ENCODE results near the gene GAB1.
"Not testable (repeated sequence)": the region's sequence is repeated elsewhere in the genome, so short reads cannot be mapped to it uniquely, and the experiment has no call there.

The GAB1 gene

DNA sequence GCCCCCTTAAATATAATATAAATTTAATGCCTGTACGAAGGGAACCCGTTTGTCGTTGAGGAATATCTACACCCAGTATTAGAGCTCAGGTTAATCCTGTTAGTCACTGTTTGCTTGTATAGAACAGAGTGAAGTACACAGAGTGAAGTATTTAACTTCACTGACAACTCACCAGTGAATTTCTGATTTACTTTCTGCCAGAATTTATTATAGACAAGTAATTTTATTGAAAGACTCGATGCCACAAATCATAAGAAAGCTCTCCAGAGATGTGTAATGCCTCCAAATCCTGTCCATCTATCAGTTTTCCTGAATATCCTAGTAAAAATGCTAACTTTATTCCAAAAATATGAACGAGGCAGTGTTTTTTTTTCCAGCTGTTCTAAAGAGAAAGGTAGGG lies 1.6 kb downstream of the GAB1 start:
- DNase-seq (ENCODE audit: low read depth): no peak

DNA sequence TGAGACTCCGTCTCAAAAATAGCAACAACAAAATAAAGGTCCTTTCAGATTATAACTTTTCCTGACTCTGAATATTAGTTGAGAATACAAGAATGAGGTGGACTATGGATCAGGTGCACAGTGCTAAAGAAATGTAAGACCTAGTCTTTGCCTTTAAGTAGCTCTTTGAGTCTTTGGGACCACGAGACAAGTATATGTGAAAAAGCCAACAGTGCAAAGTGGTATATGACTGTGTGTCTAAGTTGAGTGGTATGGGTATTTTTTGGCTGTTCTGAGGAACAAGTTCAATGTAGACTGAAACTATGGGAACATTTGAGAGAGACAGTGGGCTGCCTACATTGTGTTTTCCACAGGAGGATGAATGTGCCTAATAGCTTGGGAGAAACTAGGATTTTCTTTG lies 2.8 kb downstream of the GAB1 start:
- DNase-seq (ENCODE audit: low read depth): no peak

DNA sequence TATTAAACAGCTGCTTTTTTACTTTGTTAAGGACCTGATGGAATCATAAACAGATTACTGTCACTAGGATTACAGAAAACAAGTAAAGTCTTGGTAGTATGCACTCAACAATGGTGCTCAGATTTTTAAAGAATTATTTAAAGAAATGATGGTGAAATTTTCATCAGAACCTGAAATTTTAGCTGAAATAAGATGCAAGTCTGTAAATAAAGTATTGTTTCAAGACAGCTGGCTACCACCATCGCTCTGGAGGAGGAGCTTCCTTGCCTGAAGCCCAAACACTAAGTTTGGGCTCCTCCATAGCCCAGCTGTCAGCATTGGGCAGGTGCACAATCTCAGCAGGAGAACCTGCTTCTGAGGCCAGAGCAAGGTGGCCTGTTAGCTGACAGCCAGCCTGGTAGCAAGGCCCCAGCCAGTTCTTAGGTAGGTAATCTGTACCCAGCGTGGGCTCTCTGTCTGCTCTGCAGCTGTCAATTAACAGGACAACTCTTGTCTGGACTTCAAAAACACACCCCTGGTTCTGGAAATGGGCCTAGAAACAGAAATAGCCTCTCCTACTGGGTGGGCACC lies 4.6 kb downstream of the GAB1 start:
- no peak for DNase-seq (ENCODE audit: low read depth)

DNA sequence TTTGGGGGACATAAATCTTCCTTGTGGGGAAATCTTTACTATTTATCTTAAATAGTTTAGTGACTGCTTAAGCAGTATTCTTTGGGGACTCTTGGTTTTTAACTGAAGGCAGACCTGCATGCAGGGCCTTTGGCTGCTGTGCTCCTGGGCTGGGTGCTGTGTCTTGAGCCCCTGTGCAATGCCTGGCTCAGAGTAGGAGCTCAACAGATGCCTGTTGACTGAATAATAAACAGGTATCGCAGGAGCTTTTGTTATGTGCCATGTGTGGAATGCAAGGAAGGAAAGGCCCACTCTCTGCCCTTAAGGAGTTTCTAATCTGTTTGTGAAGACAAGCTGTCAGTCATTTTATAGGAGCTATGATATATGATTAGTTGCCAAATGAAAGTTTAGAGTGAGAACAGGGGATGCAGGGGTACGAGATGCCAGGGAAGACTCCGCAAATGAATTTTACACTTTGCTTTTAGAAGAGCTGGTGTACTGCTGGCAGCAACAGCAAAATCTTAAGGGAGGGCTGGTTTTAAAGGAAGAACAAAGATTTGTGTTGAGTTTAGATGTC lies 6.7 kb downstream of the GAB1 start:
- no peak for DNase-seq (ENCODE audit: low read depth)

DNA sequence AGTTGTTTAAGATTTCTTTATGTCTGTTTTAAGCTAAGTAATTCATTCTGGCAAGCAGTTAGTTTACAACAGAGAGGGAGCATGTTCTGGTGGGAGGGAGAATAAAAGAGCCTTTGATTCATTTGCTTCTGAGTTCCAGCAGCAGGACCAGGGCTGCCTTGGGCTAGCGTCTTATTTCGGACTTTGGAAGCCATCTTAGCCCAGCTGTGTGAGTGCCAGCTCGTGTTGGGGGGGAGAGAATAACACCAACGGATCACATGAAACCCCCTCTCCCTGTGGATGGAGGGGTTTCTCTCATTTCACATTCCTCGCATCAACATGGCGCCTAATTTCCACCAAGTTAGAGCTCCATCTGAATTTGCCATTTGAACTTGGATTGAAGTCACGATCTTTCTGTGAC lies 7.4 kb downstream of the GAB1 start:
- DNase-seq (ENCODE audit: low read depth): no peak

DNA sequence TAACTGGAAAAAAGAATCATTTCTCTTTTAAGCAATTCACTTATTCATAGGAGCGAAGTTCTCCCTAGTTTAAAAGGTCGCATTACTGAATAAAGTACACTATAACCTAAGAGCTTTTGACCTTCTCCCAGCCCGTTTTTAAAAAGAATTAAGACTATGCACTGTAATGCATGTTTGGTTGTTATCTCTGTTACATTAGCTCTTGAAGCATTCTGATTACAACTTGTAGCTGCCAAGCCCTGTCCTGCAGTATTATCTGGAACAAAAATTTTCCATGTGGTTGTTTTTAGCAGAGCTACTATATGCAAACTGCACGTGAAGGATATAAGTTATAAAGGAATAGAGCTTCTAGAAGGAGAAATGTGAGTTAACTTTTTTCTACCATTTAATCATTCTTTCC lies 8.1 kb downstream of the GAB1 start:
- no peak for DNase-seq (ENCODE audit: low read depth)

DNA sequence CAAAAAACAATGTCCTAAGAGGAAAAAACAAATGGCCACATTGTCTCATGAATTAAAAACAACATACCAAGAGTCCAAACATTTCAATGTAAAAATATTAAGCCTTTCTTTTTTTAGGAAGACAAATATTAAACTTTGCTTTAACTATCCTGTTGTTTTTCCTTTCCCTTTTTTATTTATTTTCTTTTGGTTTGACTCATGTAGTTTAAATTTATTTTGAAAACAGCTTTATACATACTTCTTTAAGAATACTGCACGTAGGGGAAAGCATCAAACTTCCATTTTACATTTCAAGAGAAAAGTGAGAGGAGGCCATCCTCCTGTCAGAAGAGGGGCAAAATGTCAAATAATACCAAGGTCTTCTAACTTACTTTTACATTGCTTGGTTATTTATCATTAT lies 8.7 kb downstream of the GAB1 start:
- no peak for DNase-seq (ENCODE audit: low read depth)

DNA sequence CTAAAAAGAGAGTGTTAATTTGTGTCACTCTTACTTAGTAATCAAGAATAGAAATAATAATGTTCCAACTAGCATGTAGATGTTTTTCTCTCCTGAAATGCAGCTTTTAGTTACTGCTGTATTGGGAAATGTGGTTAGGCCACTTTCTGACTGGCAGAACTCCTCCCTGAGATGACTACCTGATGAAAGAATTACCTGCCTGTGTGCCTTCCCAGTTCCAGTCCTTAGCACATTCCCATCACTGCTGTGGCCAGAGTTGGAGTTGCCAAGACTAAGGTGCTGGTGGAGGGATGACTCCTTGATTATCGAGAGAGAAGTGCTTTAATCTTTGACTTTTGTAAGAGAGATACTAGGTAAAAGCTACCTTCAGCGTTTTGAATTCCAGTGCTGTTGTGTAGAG lies 9.5 kb downstream of the GAB1 start:
- no peak for DNase-seq (ENCODE audit: low read depth)

DNA sequence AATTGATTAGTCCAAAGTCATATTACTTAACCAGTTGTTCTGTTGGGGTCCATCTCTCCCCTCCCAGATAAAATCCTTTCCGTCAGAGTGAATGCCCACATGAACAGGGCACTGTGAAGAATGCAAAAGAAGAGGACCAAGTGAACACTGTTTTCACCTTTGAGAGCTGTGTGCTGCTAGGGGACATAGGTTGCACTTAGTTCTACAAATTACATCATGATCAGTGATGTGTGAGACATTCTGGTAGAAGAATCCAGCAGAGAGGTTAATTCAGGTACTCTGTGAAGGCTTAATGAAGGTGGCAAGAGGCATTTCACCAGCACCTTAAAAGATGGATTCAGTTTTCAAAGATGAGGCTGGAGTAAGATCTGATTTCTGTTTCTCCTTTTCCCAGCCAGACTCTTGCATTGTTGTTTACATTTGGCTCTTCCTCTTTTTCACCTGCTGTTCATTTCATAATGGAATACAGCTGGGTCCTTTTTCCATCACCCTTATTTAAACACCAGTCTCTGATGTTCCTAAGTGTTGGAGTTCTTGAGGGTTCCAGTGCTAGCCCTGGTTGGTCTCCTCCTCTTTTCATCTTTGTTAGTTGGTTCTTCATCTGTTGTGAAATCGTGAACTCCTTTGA lies 10.9 kb downstream of the GAB1 start:
- DNase-seq (ENCODE audit: low read depth): no peak

DNA sequence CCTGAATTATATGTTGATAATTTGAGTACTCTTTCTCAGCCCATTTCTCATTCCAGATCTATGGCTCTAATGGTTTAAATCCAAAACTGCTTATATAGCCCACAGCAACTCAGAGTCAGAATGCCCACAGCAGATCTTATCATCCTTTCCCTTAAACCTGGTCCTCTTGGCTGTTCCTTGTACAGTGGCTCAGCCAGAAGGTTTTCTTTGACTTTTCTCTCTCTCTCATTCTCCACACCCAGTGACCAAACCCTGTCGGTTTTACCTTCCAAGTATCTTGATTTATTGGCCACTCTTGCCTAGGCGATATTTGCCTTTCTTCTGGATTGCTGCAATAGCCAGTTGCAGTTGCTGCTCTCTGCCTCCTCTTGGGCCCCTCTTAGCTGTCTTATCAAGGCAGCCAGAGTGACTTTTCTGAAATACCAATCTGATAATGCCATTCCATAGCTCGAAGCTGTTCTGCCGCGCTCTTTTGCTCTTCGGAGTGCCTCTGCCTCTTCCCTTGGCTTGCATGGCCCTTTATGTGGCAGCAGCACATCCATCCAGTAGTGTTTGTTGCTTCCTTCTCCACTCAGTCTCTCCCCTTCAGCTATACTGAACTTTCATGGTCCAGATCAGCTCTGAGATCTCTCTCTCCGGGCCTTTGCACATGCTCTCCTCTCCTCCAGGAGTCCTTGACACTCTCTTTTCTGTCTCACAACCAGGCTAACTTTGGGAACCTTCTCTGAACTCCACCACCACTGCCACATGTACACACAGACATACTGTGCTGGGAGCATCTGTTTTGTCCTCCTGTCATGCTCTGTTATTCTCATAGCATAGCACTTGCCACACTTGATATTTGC lies 11.8 kb downstream of the GAB1 start:
- DNase-seq (ENCODE audit: low read depth): no peak

DNA sequence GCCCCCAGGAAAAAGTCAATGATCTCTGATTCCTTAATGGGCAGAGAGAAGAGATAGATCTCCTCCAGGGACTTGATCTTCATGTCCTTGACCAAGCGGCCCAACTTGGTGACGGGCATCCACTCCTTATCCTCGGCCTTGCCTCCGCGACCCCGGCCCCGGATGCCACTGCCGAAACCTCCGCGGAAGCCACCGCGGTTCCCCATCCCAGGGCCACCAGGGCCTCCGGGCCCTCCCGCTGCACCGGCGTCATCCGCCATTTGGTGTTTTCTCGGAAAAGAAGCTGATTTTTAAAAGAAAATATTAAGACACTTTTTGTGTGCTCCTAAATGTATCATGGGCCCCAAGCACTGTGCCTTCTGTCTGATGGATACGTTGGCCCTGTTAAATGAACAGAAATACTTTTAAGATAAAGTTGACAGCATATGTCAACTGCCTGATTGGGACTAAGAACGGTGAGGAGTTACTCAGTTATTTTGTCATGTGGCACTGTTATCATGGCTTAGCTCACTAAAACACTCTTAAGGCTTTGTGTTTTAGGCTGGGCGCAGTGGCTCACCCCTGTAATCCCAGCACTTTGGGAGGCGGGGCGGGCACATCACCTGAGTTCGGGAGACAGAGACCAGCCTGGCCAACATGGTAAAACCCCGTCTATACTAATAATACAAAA lies 13.3 kb downstream of the GAB1 start:
- not testable (repeated sequence) for DNase-seq (ENCODE audit: low read depth)

DNA sequence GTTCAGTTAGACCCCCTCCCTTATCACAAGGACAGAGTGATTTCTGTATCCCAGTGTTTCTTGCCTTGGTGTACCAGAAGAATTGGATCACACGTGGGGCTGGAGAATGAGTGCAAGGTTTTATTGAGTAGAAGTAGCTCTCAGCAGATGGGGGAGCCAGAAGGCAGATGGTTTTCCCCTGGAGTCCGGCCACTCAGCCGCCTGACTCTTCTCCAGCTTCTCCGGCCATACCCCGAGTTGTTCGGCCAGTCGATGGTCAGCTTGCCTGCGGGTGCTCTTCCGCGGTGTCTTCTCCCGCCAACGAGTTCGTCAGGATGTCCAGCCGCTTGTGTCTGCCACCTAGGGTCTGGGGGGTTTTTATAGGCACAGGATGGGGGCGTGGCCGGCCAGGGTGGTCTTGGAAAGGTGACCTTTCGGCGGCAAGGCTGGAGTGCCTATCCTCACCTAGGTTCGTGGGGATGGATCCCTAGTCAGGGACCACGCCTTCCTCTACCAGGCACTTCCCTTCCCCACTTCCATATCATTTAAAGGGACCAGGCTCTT lies 14.5 kb downstream of the GAB1 start:
- DNase-seq (ENCODE audit: low read depth): no peak

DNA sequence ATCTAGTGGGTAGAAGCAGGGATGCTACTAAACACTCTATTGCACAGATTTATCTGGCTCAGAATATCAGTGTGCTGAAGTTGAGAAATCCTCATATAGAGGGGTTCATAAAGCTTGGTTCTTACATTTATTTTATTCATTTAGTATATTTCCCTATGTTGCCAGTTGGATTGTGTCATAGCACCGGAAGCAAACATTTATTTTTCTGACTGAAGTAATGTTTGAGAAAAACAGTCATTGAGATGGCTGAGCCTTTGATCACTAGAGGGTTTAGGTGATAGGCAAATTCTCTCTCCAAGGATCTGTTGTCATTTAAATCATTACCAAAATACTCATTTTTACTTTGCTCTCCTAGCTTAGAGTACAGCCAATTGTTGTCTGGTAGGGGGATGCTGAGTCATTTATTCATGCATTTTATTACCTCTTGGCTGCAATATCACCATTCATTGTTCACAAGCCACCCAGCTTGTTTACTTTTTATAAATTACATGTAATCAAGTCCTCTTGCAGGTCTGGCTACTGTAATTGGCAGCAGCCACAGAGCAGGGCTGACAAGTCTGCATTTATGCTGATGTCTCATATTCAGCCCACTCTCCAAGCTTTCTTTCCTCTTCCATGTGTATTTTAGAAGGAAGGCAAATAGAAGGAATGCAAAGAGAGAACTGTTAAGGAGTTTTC lies 15.2 kb downstream of the GAB1 start:
- DNase-seq (ENCODE audit: low read depth): no peak

DNA sequence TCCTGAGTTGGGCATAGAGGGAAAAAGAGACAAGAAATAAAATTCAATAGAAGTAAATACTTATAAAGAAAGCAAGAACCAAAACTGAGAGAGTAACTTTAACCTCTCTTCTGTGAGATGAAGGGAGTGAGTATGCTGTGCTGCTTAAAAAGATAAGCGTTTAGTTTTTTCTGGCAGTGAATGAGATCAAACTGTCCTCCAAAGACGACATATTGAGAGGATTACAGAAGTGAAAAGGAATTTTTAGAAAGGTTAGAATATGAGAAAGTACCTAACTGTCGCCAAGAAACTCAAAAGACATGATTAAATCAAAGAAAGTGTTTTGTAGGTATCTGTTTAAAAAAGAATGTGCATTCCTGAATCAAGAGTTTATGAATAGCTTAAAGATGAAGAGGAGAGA lies 16.0 kb downstream of the GAB1 start:
- DNase-seq (ENCODE audit: low read depth): no peak

DNA sequence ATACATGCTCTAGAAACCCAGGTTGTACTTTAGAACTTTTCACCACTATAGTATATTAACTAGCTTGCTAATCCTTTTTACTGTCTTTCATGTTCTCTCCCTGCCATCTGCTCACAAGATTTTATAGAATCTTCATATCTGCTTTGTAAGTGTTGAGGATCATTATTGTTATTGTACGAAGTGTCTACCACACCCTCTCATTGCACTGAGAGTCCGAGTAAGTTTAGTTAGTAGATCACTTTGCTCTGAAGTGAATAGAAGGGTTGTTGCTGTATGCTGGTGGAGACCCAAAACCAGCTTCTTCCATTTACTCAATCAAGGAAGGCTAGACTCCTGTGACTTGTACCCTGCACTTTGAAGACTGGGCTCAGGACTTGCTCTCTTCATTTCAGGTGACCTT lies 17.1 kb downstream of the GAB1 start:
- DNase-seq (ENCODE audit: low read depth): no peak

DNA sequence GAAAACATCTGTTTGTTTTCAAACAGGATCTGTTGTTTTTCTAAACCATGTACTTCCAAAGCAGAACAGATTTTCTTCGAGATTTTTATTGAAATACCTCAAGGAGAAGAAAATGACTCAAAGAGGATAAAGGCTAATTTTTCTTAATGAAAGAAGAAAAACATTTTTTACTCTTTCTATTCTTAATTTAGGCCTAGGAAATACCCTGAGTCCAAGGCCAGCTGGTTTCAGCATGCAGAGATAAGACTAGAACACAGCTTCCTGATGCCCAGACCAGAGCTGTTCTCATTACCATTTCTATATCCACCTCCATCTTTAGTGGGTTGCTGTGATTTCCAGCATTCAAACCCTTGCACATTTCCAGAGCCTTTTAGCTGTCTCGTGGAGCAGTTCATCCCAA lies 18.3 kb downstream of the GAB1 start:
- no peak for DNase-seq (ENCODE audit: low read depth)

DNA sequence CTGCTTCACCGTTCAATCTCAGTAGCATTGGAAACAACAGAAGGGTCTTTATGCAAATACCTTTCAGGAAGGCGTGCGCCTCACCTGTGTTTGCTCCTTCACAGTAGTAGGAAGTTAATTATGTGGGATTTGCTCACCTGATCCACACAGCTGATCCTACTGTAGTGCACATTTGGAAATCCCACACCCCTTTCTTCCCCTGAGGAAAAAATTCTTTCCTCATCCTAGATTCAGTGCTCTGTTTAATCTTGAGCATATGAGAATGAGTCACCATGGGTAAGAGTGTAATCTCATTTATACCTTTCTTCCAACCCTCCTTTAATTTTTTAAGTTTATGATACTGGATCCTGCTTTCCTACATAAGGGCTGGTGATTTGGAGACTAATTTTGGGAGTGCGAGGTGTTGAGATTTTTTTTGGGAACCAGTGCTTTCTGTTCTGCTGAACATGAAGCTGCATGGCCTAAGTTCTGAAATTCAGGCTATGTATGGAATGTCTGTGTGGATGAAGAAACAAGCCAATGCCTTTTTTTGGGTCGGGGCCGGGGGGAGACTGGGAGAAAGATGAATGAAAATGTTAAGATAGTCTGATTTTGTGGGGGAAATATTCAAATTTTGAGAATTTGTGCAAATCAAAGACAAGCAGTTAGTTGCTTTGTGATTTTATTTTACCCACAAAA lies 19.0 kb downstream of the GAB1 start:
- DNase-seq (ENCODE audit: low read depth): no peak

DNA sequence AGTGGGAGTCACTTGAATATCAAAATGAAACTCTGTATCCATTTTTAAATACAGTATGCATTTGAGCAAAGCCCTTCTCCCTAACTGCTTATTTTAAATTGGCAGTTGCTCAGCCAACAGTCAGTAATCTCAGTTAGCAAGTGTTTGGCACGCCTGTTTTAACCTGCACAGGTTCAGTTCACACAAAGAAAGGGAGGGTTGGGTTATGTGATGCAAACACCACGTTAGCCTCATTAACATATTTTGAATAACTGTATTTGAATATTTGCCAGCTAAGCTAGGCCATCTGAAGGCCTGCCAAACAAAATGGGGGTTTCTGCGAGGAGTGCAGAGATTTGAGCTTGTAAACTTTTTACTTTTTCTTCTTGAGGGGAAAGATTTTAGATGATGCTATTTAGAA lies 19.8 kb downstream of the GAB1 start:
- DNase-seq (ENCODE audit: low read depth): no peak

DNA sequence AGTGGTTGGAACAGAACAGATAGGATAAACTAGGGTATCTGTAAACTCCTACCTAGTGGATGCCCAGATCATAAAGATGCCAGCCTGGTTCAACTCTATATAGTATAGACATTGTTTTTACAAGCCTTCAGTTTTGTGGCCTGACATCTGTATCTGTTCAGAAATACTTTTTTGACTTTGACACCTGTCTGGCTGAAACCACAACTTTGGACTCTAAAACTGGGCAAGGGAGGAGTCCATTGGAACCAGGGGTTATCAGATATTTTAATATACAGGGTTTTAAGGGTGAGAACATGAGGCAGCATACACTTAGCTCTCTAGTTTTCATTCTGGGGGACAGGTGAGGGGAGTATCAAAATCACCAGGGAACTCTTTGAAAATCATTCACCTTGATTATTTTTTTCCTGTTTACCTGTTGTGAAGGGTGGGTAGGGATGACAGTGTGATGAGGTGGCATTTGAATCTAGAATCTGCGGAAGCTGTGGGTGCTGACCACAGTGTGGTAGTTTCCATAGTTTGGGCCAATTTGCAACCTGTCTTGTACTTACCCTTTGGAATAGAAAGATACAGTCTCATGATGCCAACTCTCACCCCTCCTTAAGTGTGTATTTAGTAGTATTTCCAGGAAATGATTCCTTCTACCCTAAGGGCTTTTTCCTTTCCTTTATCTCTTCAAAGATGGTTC lies 20.6 kb downstream of the GAB1 start:
- DNase-seq (ENCODE audit: low read depth): no peak

DNA sequence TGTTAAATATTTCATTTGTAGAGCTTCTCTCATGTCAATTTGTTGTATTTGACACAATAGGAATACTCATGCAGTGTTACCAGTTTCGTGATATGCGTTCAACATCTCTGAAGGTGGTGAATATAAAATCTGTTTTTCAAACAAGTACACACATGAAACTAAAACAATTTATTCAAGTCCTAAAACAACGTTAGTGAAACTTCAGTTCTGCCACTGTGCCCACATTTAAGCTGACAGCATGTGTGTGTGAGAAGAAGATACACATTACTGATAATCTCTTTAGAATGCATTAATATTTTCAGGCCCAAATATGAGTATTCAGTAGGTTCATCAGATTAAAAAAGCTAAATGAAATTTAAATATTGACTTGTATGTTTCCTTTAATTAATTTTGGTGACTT lies 21.7 kb downstream of the GAB1 start:
- DNase-seq (ENCODE audit: low read depth): no peak

Data from stimulated activated CD4-positive, alpha-beta T cell treated with anti-CD3 and anti-CD28 coated beads, Interleukin-2, amount 100 ng/mL, for 4 hours (primary cell).